Measurements from ENCODE around the gene CD320.
A peak's percentile ranks its signal among the peaks of the same experiment; 100 is the strongest.
"Not testable (repeated sequence)": the region's sequence is repeated elsewhere in the genome, so short reads cannot be mapped to it uniquely, and the experiment has no call there.

Gene CD320

DNA sequence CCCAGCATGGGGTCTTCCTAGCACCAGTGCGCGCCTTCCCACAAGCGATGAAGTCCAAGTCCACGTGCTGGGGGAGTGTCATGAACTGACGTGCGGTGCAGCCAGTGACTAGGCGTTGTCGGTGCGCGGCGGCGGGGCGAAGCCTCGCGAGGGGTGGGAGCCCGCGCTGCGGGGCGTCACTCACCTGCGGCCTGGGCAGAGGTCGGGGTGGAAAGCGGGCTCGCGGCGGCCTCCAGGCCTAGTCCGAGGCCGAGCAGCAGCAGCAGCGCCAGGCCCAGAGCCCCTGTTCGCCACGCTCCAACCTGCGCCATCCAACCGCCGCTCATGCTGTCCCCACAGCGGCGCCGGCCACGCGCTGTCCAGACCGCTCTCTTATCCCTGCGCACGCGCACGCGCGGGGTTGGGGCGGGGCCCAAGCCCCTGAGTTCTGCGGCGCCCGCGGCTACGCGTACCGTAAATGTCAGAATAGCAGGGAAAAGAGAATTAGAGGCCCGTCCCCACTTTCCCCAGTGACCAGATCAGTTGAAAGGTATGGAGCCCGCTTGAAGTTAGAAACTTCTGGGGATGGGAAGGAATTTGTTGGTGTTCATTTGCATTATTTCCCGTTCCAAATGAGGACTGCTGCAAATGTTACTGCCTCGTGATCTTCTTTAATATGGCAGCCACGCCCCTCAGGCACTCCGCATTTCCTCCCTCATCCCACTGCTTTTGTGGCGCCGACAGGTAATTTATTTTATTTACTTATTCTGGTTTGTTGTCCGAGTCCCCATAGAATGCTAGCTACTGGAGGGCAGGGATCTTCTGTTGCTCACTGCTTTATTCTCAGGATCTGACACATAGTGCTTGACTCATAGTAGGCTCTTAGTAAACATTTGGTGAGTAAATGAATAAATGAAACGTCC, at the start of gene CD320:
CD320 (minus strand) TSS at position 394 of the 902 bp plus-strand sequence; CDS start at position 326, 68 bp downstream.
- peak within 1 kb of the TSS; percentile 66; the same call in 1 of the 2 replicates for H3K4me3 ChIP-seq (ENCODE audit: low read length)
- no CpG with 5 or more reads among the region's 63 CpGs for WGBS (ENCODE audit: insufficient coverage, insufficient read length)
- H3K36me3 ChIP-seq (ENCODE audit: control insufficient read depth, insufficient read depth, low read length) = peaks cover 13% of the 10 kb centered on the region
- no peaks in the 10 kb centered on the region for H3K4me1 ChIP-seq (ENCODE audit: control insufficient read depth, insufficient read depth, low read length)
- no peaks in the 10 kb centered on the region for H3K27me3 ChIP-seq (ENCODE audit: control insufficient read depth, insufficient read depth, low read length)
- no peak within 1 kb of the TSS for H3K27ac ChIP-seq (ENCODE audit: low read length)
- DNase-seq (ENCODE audit: low read depth, low spot score) = peak; percentile 70
- no peaks in the 10 kb centered on the region for H3K9me3 ChIP-seq (ENCODE audit: control insufficient read depth, insufficient read depth, low read length)

DNA sequence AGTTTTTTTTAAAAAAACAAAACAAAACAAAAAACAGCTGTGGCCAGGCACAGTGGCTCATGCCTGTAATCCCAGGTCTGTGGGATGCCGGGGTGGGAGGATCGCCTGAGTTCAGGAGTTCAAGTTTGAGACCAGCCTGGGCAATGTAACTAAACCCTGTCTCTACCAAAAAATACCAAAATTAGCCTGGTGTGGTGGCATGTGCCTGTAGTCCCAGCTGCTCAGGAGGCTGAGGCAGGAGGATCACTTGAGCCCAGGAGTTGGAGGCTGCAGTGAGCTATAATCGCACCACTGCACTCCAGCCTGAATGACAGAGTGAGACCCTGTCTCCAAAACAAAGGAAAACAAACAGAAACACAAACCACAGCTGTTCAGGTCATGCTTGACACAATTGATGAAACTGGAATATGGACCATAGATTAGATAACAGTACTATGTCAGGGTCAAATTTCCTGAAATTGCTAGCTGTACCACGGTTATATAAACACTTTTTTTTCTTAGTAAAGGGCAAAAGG, 48.9 kb upstream of the CD320 start:
- no peak overlapping the region for H3K4me3 ChIP-seq (ENCODE audit: low read length)
- H3K4me1 ChIP-seq (ENCODE audit: control insufficient read depth, insufficient read depth, low read length) = no peaks in the 10 kb centered on the region
- no peaks in the 10 kb centered on the region for H3K27me3 ChIP-seq (ENCODE audit: control insufficient read depth, insufficient read depth, low read length)
- no peaks in the 10 kb centered on the region for H3K9me3 ChIP-seq (ENCODE audit: control insufficient read depth, insufficient read depth, low read length)
- H3K27ac ChIP-seq (ENCODE audit: low read length) = no peak overlapping the region
- no CpG with 5 or more reads among the region's 4 CpGs for WGBS (ENCODE audit: insufficient coverage, insufficient read length)
- H3K36me3 ChIP-seq (ENCODE audit: control insufficient read depth, insufficient read depth, low read length) = no peaks in the 10 kb centered on the region
- no peak for DNase-seq (ENCODE audit: low read depth, low spot score)

DNA sequence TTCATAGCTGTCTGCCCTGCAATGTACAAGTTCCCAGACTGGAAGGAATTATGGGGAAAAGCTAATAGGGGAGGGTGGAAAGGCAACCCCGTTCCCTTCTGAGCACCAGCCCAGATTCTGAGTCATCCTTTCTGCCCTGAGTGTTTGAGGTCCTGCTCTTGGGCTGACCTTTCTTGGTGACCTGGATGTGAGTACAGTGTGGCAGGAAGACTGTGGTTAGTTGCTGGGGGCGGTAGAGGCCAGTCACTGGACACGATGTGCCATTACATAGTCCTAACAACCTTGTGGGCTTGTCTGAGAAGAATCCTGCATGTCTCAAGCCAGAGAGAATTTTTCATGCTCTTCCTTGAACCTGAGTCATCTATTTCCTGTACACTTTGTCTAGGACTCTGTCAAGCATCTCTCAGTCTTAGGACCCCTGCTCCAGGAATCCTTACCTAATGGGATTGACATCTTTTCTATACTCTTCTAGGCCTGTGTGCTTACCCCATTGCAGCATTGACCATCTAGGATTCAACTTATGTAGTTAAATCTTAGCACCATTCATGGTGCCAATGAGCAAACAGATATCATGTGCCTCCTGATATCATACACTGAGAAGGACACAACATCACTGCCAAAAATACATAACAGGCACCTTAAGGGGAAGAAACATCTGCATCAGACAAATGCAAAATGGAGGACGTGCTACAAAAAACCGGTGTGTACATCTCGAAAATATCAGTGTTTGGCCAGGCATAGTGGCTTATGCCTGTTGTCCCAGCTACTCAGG, 47.7 kb upstream of the CD320 start:
- Histone ChIP-seq H3K27me3 (ENCODE audit: control insufficient read depth, insufficient read depth, low read length) (no peaks in the 10 kb centered on the region), H3K27ac (ENCODE audit: low read length) (no peak overlapping the region), H3K4me3 (ENCODE audit: low read length) (no peak overlapping the region), H3K4me1 (ENCODE audit: control insufficient read depth, insufficient read depth, low read length) (no peaks in the 10 kb centered on the region), H3K9me3 (ENCODE audit: control insufficient read depth, insufficient read depth, low read length) (no peaks in the 10 kb centered on the region), H3K36me3 (ENCODE audit: control insufficient read depth, insufficient read depth, low read length) (no peaks in the 10 kb centered on the region)
- no CpG with 5 or more reads among the region's 6 CpGs for whole genome bisulfite sequencing (ENCODE audit: insufficient coverage, insufficient read length)
- no peak for DNase-seq (ENCODE audit: low read depth, low spot score)

DNA sequence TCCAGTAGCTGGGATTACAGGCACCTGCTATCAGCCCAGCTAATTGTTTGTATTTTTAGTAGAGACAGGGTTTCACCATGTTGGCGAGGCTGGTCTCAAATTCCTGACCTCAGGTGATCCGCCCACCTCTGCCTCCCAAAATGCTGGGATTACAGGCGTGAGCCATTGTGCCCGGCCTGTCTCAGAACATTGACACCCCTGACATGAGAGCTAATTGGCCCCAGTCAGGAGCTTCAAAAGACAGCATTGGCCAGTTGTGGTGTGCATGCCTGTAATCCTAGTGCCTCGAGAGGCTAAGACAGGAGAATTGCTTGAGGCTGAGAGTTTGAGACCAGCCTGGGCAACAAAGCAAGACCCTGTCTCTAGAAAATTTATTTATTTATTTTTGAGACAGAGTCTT, 44.7 kb upstream of the CD320 start:
- H3K9me3 ChIP-seq (ENCODE audit: control insufficient read depth, insufficient read depth, low read length); DNase-seq (ENCODE audit: low read depth, low spot score); H3K4me3 ChIP-seq (ENCODE audit: low read length); H3K27ac ChIP-seq (ENCODE audit: low read length); H3K27me3 ChIP-seq (ENCODE audit: control insufficient read depth, insufficient read depth, low read length); H3K4me1 ChIP-seq (ENCODE audit: control insufficient read depth, insufficient read depth, low read length); H3K36me3 ChIP-seq (ENCODE audit: control insufficient read depth, insufficient read depth, low read length): not testable (repeated sequence)
- no CpG with 5 or more reads among the region's 5 CpGs for WGBS (ENCODE audit: insufficient coverage, insufficient read length)

DNA sequence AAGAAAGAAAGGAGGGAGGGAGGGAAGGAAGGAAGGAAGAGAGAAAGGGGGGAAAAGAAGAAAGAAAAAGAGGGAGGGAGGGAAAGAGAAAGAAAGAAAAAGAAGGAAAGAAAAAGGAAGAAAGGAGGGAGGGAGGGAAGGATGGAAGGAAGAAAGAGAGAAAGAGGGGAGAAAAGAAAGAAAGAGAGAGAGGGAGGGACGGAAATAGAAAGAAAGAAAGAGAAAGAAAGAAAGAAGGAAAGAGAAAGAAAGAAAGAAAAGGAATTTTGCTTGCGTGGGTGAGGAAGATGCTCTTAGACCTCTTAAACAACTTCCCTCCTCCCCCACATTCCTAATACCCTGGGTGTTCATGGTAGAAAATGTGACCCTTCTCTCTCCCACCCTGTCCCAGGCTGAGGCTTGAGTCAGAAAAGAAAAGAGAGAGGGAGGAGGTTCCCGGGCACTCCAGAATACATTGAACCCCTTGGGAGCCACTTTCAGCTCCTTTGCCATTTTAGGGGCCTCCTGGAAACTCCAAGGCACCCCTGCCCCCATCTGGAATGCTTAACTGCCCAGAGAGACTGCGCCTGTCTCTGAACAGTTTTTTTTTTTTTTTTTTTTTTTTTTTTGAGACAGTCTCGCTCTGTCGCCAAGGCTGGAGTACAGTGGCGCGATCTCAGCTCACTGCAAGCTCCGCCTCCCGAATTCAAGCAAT, 44.1 kb upstream of the CD320 start:
- no peaks in the 10 kb centered on the region for H3K36me3 ChIP-seq (ENCODE audit: control insufficient read depth, insufficient read depth, low read length)
- H3K9me3 ChIP-seq (ENCODE audit: control insufficient read depth, insufficient read depth, low read length) = no peaks in the 10 kb centered on the region
- no peak overlapping the region for H3K4me3 ChIP-seq (ENCODE audit: low read length)
- DNase-seq (ENCODE audit: low read depth, low spot score) = no peak
- 86% methylated on average over 1 of the region's 10 CpGs for WGBS (ENCODE audit: insufficient coverage, insufficient read length)
- H3K27me3 ChIP-seq (ENCODE audit: control insufficient read depth, insufficient read depth, low read length) = no peaks in the 10 kb centered on the region
- H3K27ac ChIP-seq (ENCODE audit: low read length) = no peak overlapping the region
- H3K4me1 ChIP-seq (ENCODE audit: control insufficient read depth, insufficient read depth, low read length) = no peaks in the 10 kb centered on the region

DNA sequence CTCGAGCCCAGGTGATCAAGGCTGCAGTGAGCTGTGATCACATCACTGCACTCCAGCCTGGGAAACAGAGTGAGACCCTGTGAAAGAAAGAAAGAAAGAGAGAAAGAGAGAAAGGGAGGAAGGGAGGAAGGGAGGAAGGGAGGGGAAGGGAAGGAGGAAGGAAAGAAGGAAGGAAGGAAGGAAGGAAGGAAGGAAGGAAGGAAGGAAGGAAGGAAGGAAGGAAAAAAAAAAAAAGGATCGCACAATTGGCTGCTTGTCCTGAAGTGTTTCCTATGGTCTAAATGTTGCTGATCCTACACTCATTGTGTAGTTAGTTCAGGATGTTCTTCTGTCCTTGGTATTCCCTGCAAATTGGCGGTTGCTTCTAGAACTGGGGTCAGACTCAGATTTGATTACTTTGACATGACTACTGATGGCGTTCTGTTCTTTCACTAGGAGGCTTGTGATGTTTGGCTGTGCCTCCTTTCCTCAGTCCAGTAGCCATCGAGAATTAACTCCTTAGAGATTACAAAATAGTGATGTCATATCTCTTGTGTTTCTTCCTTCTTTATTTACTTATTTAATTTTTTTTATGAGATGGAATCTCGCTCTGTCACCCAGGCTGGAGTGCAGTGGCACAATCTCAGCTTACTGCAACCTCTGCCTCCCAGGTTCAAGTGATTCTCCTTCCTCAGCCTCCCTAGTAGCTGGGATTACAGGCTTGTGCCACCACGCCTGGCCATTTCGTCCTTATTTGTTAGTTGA, 41.6 kb upstream of the CD320 start:
- H3K9me3 ChIP-seq (ENCODE audit: control insufficient read depth, insufficient read depth, low read length); DNase-seq (ENCODE audit: low read depth, low spot score); H3K27me3 ChIP-seq (ENCODE audit: control insufficient read depth, insufficient read depth, low read length); H3K4me1 ChIP-seq (ENCODE audit: control insufficient read depth, insufficient read depth, low read length); H3K4me3 ChIP-seq (ENCODE audit: low read length); H3K36me3 ChIP-seq (ENCODE audit: control insufficient read depth, insufficient read depth, low read length); H3K27ac ChIP-seq (ENCODE audit: low read length): not testable (repeated sequence)
- no CpG with 5 or more reads among the region's 8 CpGs for WGBS (ENCODE audit: insufficient coverage, insufficient read length)

DNA sequence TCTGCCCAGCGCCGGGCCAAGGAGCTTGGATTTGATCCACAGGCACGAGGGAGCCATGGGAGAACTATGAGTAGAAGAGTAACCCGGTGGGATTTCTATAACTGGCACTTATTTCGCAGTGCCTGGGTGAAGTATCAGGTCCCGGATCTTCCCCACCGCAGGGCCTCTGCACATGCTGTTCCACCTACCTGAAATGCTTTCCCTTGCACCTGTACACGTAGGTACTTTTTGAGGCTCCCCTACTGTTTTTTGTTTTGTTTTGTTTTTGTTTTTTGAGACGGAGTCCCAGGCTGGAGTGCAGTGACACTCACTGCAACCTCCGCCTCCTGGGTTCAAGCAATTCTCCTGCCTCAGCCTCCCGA, 35.3 kb upstream of the CD320 start:
- DNase-seq (ENCODE audit: low read depth, low spot score) = no peak
- no peak overlapping the region for H3K4me3 ChIP-seq (ENCODE audit: low read length)
- H3K27me3 ChIP-seq (ENCODE audit: control insufficient read depth, insufficient read depth, low read length) = no peaks in the 10 kb centered on the region
- H3K4me1 ChIP-seq (ENCODE audit: control insufficient read depth, insufficient read depth, low read length) = no peaks in the 10 kb centered on the region
- H3K27ac ChIP-seq (ENCODE audit: low read length) = no peak overlapping the region
- no peaks in the 10 kb centered on the region for H3K36me3 ChIP-seq (ENCODE audit: control insufficient read depth, insufficient read depth, low read length)
- no CpG with 5 or more reads among the region's 11 CpGs for WGBS (ENCODE audit: insufficient coverage, insufficient read length)
- H3K9me3 ChIP-seq (ENCODE audit: control insufficient read depth, insufficient read depth, low read length) = no peaks in the 10 kb centered on the region

DNA sequence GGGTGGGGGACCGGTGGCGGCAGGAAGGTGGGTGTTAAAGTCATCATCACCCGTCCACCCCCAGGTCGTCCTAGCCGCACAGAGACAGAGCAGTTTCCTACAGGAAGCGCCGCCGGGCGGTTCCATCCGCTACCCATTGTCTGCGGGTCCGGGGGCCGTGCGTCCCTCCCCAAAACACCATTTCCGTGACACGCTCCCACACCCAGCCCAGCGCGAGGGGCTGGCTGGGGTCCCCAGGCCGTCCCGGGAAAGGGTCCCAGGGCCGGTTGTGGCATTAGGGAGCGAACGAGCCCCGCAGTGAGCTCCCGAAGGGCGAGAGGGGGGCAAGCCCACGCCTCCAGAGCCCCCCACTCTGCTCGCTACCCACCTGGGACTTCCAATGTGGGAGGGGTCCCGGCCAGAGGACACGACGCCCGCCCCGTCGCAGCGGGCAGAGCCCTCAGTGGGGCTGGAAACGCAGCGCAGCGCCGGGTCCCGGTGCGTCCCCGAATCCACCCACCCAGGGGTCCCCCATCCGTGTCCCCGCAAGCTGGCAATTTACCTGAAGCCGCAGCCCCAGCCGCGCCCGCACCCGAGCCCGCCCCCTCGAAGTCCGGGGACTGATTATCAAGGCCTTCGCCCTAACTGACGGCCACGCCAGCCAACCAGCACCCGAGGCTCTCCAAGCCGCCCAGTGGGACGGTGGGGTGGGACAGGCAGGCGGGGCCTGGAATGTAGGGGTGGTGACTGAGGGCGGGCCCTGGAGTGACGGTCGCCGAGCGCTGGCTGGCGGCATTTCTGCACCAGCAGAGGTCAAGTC, 34.7 kb upstream of the CD320 start, which contains the start of gene KANK3:
KANK3 (minus strand) TSS at position 579 of the 799 bp plus-strand sequence. CDS start 5,434 bp downstream, outside the sequence.
- peak; percentile 96 for DNase-seq (ENCODE audit: low read depth, low spot score)
- Histone ChIP-seq H3K36me3 (ENCODE audit: control insufficient read depth, insufficient read depth, low read length) (no peaks in the 10 kb centered on the region), H3K9me3 (ENCODE audit: control insufficient read depth, insufficient read depth, low read length) (no peaks in the 10 kb centered on the region), H3K4me1 (ENCODE audit: control insufficient read depth, insufficient read depth, low read length) (no peaks in the 10 kb centered on the region), H3K4me3 (ENCODE audit: low read length) (peak within 1 kb of the TSS; percentile 72), H3K27me3 (ENCODE audit: control insufficient read depth, insufficient read depth, low read length) (no peaks in the 10 kb centered on the region), H3K27ac (ENCODE audit: low read length) (no peak within 1 kb of the TSS)
- no CpG with 5 or more reads among the region's 65 CpGs for WGBS (ENCODE audit: insufficient coverage, insufficient read length)

DNA sequence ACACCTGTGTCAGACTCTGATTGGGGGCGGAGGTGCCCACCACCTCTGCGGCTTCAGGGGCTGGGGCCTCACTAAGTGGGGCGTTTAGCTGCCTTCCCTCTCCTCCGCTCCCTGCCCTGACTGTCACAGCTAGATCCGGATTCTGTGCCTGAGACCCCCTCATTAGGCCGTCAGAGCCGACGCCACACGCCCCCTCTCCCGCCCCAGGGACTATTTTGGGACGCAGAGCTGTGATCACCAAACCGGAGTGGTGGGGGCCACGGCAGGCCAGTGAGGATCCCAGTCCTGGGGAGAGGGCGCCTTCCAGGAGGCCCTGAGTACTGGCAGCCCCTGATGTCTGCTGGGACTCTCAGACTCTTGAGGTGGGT, 34.1 kb upstream of the CD320 start:
- no CpG with 5 or more reads among the region's 14 CpGs for WGBS (ENCODE audit: insufficient coverage, insufficient read length)

More for the DNA sequence above, 34.1 kb upstream of the CD320 start:
- H3K4me3 ChIP-seq (ENCODE audit: low read length) = no peak overlapping the region; the same call in 1 of the 2 replicates
- DNase-seq (ENCODE audit: low read depth, low spot score) = no peak
- H3K9me3 ChIP-seq (ENCODE audit: control insufficient read depth, insufficient read depth, low read length) = no peaks in the 10 kb centered on the region
- no peaks in the 10 kb centered on the region for H3K36me3 ChIP-seq (ENCODE audit: control insufficient read depth, insufficient read depth, low read length)
- no peaks in the 10 kb centered on the region for H3K27me3 ChIP-seq (ENCODE audit: control insufficient read depth, insufficient read depth, low read length)
- H3K4me1 ChIP-seq (ENCODE audit: control insufficient read depth, insufficient read depth, low read length) = no peaks in the 10 kb centered on the region
- no peak overlapping the region for H3K27ac ChIP-seq (ENCODE audit: low read length)
